Stimulated activated CD4-positive, alpha-beta T cell treated with anti-CD3 and anti-CD28 coated beads, Interleukin-15, amount 100 ng/mL, for 1 hour (primary cell): ENCODE measurements around the gene FGF11.

ENCODE experiments used
- DNase-seq, 2 donors: peaks; one replicate each; pipeline ENCODE4 v3.0.0-alpha.2; 2020; ENCODE audit warnings: low read depth in 1 of 2, low spot score in 1 of 2

Gene FGF11

DNA sequence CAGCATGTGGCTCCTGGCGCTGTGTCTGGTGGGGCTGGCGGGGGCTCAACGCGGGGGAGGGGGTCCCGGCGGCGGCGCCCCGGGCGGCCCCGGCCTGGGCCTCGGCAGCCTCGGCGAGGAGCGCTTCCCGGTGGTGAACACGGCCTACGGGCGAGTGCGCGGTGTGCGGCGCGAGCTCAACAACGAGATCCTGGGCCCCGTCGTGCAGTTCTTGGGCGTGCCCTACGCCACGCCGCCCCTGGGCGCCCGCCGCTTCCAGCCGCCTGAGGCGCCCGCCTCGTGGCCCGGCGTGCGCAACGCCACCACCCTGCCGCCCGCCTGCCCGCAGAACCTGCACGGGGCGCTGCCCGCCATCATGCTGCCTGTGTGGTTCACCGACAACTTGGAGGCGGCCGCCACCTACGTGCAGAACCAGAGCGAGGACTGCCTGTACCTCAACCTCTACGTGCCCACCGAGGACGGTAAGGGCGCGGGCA lies 31.0 kb upstream of the FGF11 start:
- DNase-seq: no peak

GRCh38 chr17:7408863-7409262 lies 30.4 kb upstream of the FGF11 start:
- no peak for DNase-seq

DNA sequence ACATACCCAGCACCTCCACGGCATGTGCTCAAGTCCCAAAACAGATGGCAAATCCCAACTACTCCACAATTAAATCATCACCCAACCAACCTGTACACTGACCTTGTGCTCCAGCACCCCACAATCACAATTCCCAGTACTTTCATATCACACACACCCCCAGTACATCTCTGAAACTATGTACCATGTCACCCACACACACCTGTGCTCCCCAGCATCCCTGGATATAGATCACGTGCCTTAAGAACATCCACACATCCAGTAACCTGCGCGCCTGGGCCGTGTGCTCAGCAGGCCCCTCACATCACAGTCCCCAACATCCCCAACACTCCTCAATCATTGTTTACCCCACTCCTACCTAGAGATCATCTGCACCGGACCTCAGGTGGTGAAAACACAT lies 29.6 kb upstream of the FGF11 start:
- no peak for DNase-seq

GRCh38 chr17:7410634-7411426 lies 28.5 kb upstream of the FGF11 start:
- no peak for DNase-seq

DNA sequence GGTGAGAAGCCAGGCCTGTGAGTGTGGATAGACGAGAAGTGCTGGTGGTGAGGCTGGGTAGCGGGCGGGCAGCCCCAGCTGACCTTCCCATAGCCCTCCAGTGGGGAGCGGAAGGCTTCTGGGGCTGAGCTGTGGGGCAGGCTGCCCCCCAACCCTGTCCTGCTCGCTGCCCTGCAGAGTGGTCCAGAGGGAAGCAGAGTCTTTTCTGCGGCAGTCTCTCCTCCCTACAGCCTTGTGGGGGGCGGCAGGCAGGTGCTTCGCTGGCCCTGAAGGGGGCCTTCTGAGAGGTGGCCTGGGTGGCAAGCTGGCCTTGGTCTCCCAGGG lies 27.9 kb upstream of the FGF11 start:
- no peak for DNase-seq

GRCh38 chr17:7413346-7413985 lies 25.8 kb upstream of the FGF11 start:
- no peak for DNase-seq

GRCh38 chr17:7414837-7415236 lies 24.5 kb upstream of the FGF11 start:
- DNase-seq: no peak

DNA sequence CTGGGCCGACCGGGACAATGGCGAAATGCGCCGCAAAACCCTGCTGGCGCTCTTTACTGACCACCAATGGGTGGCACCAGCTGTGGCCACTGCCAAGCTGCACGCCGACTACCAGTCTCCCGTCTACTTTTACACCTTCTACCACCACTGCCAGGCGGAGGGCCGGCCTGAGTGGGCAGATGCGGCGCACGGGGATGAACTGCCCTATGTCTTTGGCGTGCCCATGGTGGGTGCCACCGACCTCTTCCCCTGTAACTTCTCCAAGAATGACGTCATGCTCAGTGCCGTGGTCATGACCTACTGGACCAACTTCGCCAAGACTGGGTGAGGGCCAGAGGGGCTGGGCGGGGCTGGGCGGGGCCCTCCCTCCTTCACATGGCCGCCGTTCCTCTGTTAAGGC lies 23.5 kb upstream of the FGF11 start:
- no peak for DNase-seq

DNA sequence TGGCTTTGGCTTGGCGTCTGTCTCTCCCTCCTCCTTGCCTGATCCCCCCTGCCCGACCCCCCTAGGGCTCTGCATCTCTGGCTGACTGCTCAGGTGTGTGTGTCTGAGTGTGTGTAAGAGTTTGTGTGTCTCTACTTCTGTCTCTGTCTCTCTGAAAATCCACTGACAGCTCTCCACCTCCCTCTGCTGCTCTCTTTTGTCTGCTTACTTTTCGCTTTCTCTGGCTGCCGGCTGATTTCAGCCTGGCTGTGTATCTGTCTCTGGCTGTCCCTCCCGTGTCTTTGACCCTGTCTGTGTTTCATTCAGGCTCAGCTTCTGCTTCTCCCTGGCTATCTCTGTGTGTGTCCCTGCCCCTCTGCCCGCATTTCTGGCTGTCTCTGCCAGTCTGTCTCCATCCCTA lies 23.0 kb upstream of the FGF11 start:
- DNase-seq: no peak

DNA sequence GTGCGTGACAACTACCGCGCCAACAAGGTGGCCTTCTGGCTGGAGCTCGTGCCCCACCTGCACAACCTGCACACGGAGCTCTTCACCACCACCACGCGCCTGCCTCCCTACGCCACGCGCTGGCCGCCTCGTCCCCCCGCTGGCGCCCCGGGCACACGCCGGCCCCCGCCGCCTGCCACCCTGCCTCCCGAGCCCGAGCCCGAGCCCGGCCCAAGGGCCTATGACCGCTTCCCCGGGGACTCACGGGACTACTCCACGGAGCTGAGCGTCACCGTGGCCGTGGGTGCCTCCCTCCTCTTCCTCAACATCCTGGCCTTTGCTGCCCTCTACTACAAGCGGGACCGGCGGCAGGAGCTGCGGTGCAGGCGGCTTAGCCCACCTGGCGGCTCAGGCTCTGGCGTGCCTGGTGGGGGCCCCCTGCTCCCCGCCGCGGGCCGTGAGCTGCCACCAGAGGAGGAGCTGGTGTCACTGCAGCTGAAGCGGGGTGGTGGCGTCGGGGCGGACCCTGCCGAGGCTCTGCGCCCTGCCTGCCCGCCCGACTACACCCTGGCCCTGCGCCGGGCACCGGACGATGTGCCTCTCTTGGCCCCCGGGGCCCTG lies 22.2 kb upstream of the FGF11 start:
- no peak for DNase-seq

GRCh38 chr17:7418472-7419152 lies 20.7 kb upstream of the FGF11 start:
- no peak for DNase-seq

- DNase-seq: no peak
Observed at GRCh38 chr17:7419819-7420610, 19.3 kb upstream of the FGF11 start, which contains the start of gene SPEM1. Gene SPEM1, plus strand, starts transcription at chr17:7420324. Its CDS starts 61 bp downstream, at chr17:7420385.

DNA sequence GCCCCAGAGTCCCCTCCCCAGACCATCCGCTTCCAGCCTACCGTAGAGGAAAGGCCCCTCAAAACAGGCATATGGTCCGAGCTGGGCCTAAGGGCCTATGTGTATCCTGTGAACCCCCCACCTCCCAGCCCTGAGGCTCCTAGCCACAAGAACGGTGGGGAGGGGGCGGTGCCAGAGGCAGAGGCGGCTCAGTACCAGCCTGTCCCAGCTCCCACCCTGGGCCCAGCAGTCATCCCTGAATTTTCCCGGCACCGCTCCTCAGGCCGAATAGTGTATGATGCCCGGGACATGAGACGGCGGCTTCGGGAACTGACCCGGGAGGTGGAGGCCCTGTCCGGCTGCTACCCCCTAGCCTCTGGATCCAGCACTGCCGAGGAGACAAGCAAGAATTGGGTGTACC lies 18.1 kb upstream of the FGF11 start:
- DNase-seq: no peak

DNA sequence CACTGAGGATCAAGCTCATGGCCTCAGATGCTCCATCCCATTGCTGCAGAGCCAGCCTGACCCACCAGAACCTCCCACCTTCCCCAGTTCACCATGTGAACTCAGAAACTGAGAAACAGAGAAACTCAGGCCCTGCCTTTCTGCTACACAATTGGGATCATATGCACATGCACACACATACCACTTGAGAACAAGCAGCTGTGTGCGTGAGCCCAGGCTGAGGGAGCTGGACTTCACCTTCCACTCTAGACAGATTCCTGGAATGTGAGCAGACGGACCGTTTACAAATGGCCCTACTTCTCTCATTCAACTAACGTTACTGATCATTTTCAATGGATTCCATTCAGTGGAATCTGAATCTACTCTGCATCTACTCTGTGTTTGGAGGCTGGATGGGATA lies 15.6 kb upstream of the FGF11 start:
- DNase-seq: no peak

DNA sequence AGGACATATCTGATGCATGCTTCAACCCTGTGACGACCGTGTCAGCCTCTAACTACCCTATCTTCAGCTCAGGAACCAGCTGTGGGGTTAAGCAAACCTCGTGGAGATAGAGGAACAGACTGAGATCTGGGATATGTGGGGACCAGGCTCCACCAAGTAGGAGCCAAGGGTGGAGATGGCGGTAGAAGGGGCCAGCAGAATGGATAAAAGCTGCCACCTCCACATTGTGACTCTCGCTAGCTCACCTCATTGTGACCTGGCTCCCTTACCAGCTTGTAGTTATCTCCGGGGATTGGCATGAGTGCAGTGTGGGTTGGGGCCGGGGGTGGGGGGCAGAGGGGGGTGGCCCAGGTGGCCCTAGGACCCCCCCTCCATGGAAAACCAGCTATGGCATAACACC lies 14.0 kb upstream of the FGF11 start, which contains the start of gene SPEM2:
SPEM2 (plus strand) TSS at position 301 of the 400 bp plus-strand sequence; CDS start at position 374, 73 bp downstream.
- DNase-seq: no peak

GRCh38 chr17:7425756-7426155 lies 13.6 kb upstream of the FGF11 start:
- no peak for DNase-seq

GRCh38 chr17:7426203-7426863 lies 13.0 kb upstream of the FGF11 start:
- no peak for DNase-seq

DNA sequence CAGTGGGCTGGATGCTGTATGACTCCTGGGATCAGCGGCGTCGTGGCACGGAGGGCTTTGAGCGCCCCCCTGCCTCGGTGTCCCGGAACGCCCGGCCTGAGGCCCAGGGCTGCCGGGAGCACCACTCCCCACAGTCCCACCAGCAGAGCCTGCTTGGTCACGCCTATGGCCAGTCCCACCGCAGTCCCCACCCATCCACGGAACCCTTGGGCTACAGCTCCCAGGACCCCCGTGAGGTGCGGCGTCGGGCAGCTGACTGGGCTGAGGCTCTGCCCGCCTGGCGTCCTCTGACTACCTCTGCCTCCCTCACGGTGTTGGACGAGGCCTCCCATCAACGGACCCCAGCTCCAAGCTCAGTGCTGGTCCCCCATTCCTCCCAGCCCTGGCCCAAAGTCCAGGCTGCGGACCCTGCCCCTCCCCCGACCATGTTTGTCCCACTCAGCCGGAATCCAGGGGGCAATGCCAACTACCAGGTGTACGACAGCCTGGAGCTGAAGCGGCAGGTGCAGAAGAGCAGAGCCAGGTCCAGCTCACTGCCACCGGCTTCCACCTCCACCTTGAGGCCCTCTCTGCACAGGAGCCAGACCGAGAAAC lies 12.3 kb upstream of the FGF11 start:
- no peak for DNase-seq

DNA sequence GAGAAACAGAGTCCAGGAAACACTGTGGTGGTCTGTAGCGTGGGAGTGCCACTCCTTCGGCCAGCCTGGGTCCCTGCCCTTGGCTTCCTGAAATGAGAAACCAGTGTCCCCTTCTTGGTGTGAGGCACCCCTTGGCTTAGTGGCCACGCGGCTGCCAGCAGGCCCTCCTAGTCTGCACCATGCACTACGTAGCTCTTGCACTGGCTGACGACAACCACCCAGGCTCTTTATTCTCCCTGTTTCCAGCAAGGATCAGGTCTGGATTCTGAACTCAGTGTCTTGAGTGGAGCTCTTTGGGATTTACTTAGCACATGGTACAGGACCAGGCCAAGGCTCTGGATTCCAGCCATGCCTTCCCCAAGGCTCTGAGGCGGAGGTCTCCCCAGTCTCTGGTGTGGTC lies 11.8 kb upstream of the FGF11 start:
- no peak for DNase-seq

GRCh38 chr17:7428557-7428956 lies 10.8 kb upstream of the FGF11 start, which contains the start of gene SPEM3:
Gene SPEM3, plus strand, starts transcription at chr17:7428857. Its CDS starts 46 bp downstream, at chr17:7428903.
- no peak for DNase-seq
